Astrocyte of the spinal cord (primary cell): ENCODE measurements around the gene AFDN.

ENCODE experiments used
- DNase-seq: peaks from one replicate; pipeline ENCODE4 v3.0.0; 2011; ENCODE audit warnings: low read depth, low spot score
- H3K4me3 ChIP-seq: 2 replicates; pipeline ENCODE4 v1.5.1; 2011; ENCODE audit warnings: low read depth, mild to moderate bottlenecking, low read length, moderate library complexity
- in situ Hi-C: cut with HindIII; loops from 2 replicates; pipeline ENCODE4 v1.10.0; 2017; ENCODE audit warnings: low sequenced_read_pairs
- TF ChIP-seq, protein P1 (sequence below): IDR thresholded peaks from 2 replicates; pipeline ENCODE4 v1.5.1; 2012; ENCODE audit warnings: low read depth, mild to moderate bottlenecking, low read length, inconsistent platforms

The AFDN gene

DNA sequence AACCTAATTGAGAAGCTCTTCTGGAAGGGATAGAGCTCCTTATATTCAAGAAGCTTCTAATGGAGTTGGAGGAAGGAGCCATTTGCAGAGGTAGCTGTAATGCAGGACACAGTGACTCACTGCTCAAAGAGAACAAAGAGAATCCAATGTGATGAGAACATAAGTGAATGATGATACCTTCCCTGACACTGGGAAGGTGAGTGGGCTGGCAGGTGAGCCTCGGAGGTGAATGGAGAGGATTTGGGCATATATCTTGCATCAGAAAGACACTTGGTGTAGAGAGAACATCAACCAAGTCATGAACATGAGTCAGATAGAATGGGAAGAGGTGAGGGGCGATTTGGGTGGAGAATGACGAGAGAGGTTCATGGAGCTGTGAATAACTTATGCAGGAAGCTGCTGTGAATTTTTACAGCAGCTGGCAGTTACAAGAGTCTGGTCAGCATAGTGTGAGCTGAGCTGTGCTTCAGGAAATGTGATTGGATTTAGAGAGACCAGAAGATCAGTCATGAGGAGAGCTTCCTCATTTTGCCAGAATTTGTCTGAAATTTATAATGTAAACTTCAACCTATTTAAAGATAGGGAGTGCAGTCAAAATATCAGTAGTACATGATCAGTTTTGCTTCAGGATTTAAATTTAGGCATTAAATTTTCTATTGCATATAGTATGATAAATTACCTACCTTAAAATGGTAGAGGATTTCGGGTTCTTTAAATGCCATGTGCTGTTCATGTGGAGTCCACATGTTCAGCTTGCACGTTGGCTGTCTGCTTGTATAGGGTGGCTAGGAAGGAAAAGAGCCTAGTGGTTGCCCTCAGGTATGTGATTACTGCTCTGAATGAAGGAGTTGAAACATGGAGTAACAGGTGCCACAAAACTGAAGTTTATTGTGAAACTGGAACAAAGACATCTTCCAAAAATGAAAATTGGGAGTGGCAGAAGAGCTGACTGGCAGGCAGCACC lies 111.5 kb downstream of the AFDN start:
- TF ChIP-seq, protein P1, sequence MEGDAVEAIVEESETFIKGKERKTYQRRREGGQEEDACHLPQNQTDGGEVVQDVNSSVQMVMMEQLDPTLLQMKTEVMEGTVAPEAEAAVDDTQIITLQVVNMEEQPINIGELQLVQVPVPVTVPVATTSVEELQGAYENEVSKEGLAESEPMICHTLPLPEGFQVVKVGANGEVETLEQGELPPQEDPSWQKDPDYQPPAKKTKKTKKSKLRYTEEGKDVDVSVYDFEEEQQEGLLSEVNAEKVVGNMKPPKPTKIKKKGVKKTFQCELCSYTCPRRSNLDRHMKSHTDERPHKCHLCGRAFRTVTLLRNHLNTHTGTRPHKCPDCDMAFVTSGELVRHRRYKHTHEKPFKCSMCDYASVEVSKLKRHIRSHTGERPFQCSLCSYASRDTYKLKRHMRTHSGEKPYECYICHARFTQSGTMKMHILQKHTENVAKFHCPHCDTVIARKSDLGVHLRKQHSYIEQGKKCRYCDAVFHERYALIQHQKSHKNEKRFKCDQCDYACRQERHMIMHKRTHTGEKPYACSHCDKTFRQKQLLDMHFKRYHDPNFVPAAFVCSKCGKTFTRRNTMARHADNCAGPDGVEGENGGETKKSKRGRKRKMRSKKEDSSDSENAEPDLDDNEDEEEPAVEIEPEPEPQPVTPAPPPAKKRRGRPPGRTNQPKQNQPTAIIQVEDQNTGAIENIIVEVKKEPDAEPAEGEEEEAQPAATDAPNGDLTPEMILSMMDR: no peak
- in situ Hi-C loops: no loop called here
- no peak for DNase-seq
- no peak overlapping the region for H3K4me3 ChIP-seq

DNA sequence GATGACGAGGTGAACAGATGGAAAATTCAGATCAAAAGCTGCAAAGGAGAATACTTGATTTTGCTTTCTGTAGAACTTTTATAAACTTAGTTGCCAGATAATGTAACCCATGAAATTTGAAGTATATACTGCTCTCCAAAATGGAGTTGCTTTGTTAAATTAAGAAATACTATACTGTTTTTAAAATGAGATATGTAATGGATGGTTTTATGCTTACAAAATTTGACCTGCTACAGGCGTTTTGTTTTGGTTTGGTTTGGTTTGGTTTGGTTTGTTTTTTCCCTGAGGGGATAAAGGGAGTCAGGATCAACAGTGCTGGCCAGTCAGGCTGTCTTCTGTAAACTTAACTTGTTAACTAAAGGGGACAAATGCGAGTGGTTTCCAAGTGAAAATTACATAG lies 115.1 kb downstream of the AFDN start:
- H3K4me3 ChIP-seq: no peak overlapping the region
- in situ Hi-C loops: no loop called here
- no peak for DNase-seq
- TF ChIP-seq, protein P1: no peak

DNA sequence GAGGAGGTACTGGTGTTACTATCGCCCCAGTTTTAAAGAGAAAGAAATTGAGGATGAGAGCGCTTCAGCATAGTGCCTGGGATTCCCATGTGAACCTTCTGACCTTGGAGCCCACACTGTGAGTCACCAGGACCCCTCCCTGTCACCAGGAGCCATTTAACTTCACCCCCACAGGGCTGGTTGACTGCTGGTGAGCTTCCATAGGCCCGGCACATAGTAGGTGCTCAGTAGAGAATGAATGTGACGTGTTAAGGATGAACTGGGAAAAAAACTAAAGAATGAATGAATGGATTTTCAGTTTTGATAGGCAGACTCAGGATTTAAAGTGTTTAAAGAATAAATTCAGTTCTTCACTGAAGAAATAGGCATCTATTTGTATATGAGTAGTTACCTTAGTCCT lies 117.4 kb downstream of the AFDN start:
- no peak overlapping the region for H3K4me3 ChIP-seq
- in situ Hi-C loops: no loop called here
- TF ChIP-seq, protein P1: no peak
- DNase-seq: no peak

DNA sequence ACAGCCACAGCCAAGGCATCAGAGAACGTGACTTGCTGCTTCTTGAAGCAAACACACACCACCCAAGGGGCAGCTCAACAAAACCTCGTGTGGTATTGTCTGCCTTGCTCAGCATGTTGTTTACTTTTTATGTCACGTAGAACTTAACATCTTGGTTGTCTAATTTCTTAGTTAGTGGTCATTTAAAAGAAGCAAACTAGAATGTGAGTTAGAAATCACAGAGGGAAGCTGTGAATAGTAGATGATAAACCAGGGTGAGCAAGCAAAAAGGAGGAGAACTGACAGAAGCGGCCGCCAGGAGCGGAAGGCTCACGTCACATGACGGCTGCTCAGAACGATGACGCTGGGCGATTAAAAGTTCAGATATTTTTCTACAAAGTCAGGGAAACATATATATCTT lies 119.3 kb downstream of the AFDN start:
- in situ Hi-C loops: no loop called here
- DNase-seq: no peak
- TF ChIP-seq, protein P1: no peak
- H3K4me3 ChIP-seq: no peak overlapping the region

DNA sequence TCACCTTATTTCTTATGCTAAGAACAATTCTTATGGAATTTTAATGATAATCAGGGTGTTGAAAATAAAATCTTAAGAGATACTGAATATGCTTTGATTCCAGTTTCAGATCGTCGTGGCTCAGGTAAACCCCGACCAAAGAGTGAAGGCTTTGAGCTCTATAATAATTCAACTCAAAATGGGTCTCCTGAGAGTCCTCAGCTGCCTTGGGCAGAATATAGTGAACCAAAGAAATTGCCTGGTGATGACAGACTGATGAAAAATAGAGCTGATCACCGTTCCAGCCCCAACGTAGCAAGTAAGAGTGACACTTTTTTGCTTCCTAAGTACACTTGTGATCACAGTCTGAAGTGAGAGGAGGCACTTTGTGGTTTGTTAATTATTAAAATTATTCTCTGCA lies 119.9 kb downstream of the AFDN start:
- in situ Hi-C loops: no loop called here
- no peak for DNase-seq
- TF ChIP-seq, protein P1: no peak
- no peak overlapping the region for H3K4me3 ChIP-seq

DNA sequence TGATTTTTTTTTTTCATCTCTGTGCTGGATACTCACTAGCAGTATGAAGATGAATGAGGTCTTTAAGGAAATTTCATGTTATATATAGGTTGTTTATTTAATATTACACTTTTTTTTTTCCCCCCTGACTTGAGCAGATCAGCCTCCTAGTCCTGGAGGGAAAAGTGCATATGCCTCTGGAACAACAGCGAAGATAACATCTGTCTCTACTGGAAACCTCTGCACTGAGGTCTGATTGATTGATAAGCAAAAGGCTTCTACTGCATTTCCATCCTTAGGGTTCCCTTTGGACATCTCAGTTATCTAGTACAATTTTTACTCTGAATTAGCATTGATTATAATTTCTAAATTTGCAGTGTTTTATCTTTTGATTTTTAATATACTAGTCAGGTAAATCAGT lies 121.0 kb downstream of the AFDN start:
- DNase-seq: no peak
- no peak overlapping the region for H3K4me3 ChIP-seq
- in situ Hi-C loops: no loop called here
- TF ChIP-seq, protein P1: no peak
